ENCODE measurements around the gene NRG4.

DNA sequence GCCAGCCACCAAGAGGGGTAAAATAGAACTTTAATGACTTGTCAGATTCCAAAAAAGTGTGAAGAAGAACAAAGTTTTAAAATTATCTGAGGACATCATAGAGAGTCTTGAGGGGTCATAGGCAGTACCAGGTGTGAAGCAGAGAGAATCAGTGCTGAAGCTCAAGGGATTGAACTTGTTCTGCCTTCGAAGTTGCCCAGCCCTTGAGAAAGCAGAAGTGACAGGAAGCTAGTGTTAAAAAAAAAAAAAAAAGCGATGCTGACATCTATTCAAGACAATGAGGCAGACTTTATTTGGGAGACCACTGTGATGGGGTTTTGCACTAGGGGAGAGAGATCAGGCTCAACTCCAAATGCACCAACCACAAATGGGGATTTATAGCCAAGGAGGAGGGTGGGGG, 86.8 kb downstream of the NRG4 start:
- TF ChIP-seq, protein P1, sequence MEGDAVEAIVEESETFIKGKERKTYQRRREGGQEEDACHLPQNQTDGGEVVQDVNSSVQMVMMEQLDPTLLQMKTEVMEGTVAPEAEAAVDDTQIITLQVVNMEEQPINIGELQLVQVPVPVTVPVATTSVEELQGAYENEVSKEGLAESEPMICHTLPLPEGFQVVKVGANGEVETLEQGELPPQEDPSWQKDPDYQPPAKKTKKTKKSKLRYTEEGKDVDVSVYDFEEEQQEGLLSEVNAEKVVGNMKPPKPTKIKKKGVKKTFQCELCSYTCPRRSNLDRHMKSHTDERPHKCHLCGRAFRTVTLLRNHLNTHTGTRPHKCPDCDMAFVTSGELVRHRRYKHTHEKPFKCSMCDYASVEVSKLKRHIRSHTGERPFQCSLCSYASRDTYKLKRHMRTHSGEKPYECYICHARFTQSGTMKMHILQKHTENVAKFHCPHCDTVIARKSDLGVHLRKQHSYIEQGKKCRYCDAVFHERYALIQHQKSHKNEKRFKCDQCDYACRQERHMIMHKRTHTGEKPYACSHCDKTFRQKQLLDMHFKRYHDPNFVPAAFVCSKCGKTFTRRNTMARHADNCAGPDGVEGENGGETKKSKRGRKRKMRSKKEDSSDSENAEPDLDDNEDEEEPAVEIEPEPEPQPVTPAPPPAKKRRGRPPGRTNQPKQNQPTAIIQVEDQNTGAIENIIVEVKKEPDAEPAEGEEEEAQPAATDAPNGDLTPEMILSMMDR (IDR thresholded peaks at IDR 0.05): no peak
- TF ChIP-seq POLR2A (IDR thresholded peaks at IDR 0.05): no peak
